ENCODE data around the gene KCNH3. TPM values are rescaled to one million over a fixed set of nuclear protein-coding genes. Genes with fewer than 3 reads are reported as not detected.

KCNH3 gene
- total RNA-seq, 4 donors from 2014 or later, result 0.57 to 0.83 TPM; not detected in 2

DNA sequence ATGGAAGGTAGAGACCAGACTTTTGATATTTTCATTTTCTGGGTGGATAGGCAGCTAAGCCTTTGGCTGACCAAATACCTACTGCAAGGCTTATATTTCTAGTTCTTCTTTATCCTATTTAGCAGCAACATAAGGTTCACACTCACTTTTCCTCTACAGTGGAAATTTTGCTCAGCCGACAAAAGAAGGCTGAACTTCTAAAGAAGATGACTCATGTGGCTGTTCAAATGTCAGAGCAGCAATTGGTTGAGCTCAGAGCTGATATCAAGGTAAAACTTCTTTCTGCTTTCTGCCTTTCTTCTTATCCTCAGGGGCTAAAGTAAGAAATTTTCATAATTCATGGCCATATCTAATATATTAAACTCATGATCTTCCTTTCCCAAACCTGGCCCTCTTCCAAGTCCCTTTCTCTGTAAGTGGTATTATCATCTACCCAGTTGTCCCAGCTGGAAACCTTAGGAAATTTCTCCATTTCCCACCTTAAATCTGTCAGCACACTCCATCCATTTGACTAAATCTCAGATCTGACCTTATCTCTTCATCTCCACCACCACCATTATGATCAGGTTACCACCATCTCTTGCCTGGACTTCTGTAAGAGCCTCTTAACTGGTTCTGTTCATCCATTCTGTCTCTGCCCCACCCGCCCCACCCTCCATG lies 19.8 kb upstream of the KCNH3 start:
- Histone ChIP-seq H3K36me3 (peaks cover 0 to 24% (median 0%) of the 10 kb centered on the region in 3 donors), H3K27ac (no peak overlapping the region), H3K27me3 (no peaks in the 10 kb centered on the region), H3K4me3 (no peak overlapping the region), H3K9me3 (no peaks in the 10 kb centered on the region), H3K4me1 (no peaks in the 10 kb centered on the region)
- DNase-seq, result no peak
- TF ChIP-seq, protein P1, sequence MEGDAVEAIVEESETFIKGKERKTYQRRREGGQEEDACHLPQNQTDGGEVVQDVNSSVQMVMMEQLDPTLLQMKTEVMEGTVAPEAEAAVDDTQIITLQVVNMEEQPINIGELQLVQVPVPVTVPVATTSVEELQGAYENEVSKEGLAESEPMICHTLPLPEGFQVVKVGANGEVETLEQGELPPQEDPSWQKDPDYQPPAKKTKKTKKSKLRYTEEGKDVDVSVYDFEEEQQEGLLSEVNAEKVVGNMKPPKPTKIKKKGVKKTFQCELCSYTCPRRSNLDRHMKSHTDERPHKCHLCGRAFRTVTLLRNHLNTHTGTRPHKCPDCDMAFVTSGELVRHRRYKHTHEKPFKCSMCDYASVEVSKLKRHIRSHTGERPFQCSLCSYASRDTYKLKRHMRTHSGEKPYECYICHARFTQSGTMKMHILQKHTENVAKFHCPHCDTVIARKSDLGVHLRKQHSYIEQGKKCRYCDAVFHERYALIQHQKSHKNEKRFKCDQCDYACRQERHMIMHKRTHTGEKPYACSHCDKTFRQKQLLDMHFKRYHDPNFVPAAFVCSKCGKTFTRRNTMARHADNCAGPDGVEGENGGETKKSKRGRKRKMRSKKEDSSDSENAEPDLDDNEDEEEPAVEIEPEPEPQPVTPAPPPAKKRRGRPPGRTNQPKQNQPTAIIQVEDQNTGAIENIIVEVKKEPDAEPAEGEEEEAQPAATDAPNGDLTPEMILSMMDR (IDR thresholded peaks at IDR 0.05), result no peak
- TF ChIP-seq POLR2A (IDR thresholded peaks at IDR 0.05), result no peak

- H3K4me1 ChIP-seq, result no peaks in the 10 kb centered on the region
- no peak overlapping the region for H3K4me3 ChIP-seq
- no peak for DNase-seq
- H3K36me3 ChIP-seq, result peaks cover 0 to 26% (median 0%) of the 10 kb centered on the region in 3 donors
- H3K27me3 ChIP-seq, result no peaks in the 10 kb centered on the region
- H3K27ac ChIP-seq, result no peak overlapping the region
- TF ChIP-seq POLR2A (IDR thresholded peaks at IDR 0.05), result no peak
- TF ChIP-seq, protein P1 (IDR thresholded peaks at IDR 0.05), result no peak
- no peaks in the 10 kb centered on the region for H3K9me3 ChIP-seq
Observed at GRCh38 chr12:49519574-49519936, 19.3 kb upstream of the KCNH3 start.

GRCh38 chr12:49521389-49521788 lies 17.4 kb upstream of the KCNH3 start:
- H3K4me3 ChIP-seq, result no peak overlapping the region
- no peak for TF ChIP-seq POLR2A (IDR thresholded peaks at IDR 0.05)
- TF ChIP-seq, protein P1 (IDR thresholded peaks at IDR 0.05), result no peak
- no peaks in the 10 kb centered on the region for H3K4me1 ChIP-seq
- H3K9me3 ChIP-seq, result no peaks in the 10 kb centered on the region
- H3K36me3 ChIP-seq, result peaks cover 0 to 44% (median 0%) of the 10 kb centered on the region in 3 donors
- DNase-seq, result no peak
- H3K27me3 ChIP-seq, result no peaks in the 10 kb centered on the region
- no peak overlapping the region for H3K27ac ChIP-seq

GRCh38 chr12:49524660-49525324 lies 14.0 kb upstream of the KCNH3 start:
- no peak overlapping the region for H3K27ac ChIP-seq

GRCh38 chr12:49525942-49526341 lies 12.9 kb upstream of the KCNH3 start:
- no peak overlapping the region for H3K27ac ChIP-seq
- no peaks in the 10 kb centered on the region for H3K4me1 ChIP-seq
- TF ChIP-seq, protein P1 (IDR thresholded peaks at IDR 0.05), result no peak
- TF ChIP-seq POLR2A (IDR thresholded peaks at IDR 0.05), result no peak
- no peaks in the 10 kb centered on the region for H3K27me3 ChIP-seq
- no peak overlapping the region for H3K4me3 ChIP-seq
- peaks cover 0 to 46% (median 0%) of the 10 kb centered on the region in 3 donors for H3K36me3 ChIP-seq
- no peak for DNase-seq
- no peaks in the 10 kb centered on the region for H3K9me3 ChIP-seq

More at GRCh38 chr12:49524660-49525324, 14.0 kb upstream of the KCNH3 start:
- Histone ChIP-seq H3K9me3 (no peaks in the 10 kb centered on the region), H3K27me3 (no peaks in the 10 kb centered on the region), H3K4me1 (no peaks in the 10 kb centered on the region), H3K36me3 (peaks cover 0 to 53% (median 0%) of the 10 kb centered on the region in 3 donors), H3K4me3 (no peak overlapping the region)
- TF ChIP-seq, protein P1 (IDR thresholded peaks at IDR 0.05), result no peak
- no peak for TF ChIP-seq POLR2A (IDR thresholded peaks at IDR 0.05)
- DNase-seq, result no peak

All from Peyer's patch (tissue), 4 donors.